Mucosa of rectum (tissue), 2 donors: ENCODE measurements around the gene CUL2.
A peak's percentile ranks its signal among the peaks of the same experiment; 100 is the strongest.

Experiments used
- H3K27ac ChIP-seq, 2 donors: one replicate each; pipeline ENCODE4 v1.7.0; 2013; ENCODE audit warnings: inconsistent platforms in 2 of 2, low read depth in 2 of 2, low read length in 2 of 2
- H3K27me3 ChIP-seq, 2 donors: one replicate each; pipeline ENCODE4 v1.7.0; 2013; ENCODE audit warnings: low read length in 2 of 2; ENCODE audit not compliant: control insufficient read depth in 2 of 2, insufficient read depth in 2 of 2
- H3K36me3 ChIP-seq, 2 donors: one replicate each; pipeline ENCODE4 v1.7.0; 2013; ENCODE audit warnings: low read length in 2 of 2; ENCODE audit not compliant: control insufficient read depth in 2 of 2, insufficient read depth in 2 of 2
- H3K4me1 ChIP-seq, 2 donors: one replicate each; pipeline ENCODE4 v1.7.0; 2013; ENCODE audit warnings: low read length in 2 of 2, mild to moderate bottlenecking in 1 of 2; ENCODE audit not compliant: control insufficient read depth in 2 of 2, insufficient read depth in 2 of 2
- H3K4me3 ChIP-seq, 2 donors: one replicate each; pipeline ENCODE4 v1.7.0; 2013; ENCODE audit warnings: low read length in 2 of 2
- H3K9ac ChIP-seq, 2 donors: one replicate each; pipeline ENCODE4 v1.7.0; 2013; ENCODE audit warnings: low read length in 2 of 2, low read depth in 1 of 2, mild to moderate bottlenecking in 1 of 2
- H3K9me3 ChIP-seq, 2 donors: one replicate each; pipeline ENCODE4 v1.7.0; 2013; ENCODE audit warnings: low read length in 2 of 2; ENCODE audit not compliant: control insufficient read depth in 2 of 2
- donor health status: healthy.
- donor health status: Normal muscosa, but diverticular disease.

Gene CUL2

DNA sequence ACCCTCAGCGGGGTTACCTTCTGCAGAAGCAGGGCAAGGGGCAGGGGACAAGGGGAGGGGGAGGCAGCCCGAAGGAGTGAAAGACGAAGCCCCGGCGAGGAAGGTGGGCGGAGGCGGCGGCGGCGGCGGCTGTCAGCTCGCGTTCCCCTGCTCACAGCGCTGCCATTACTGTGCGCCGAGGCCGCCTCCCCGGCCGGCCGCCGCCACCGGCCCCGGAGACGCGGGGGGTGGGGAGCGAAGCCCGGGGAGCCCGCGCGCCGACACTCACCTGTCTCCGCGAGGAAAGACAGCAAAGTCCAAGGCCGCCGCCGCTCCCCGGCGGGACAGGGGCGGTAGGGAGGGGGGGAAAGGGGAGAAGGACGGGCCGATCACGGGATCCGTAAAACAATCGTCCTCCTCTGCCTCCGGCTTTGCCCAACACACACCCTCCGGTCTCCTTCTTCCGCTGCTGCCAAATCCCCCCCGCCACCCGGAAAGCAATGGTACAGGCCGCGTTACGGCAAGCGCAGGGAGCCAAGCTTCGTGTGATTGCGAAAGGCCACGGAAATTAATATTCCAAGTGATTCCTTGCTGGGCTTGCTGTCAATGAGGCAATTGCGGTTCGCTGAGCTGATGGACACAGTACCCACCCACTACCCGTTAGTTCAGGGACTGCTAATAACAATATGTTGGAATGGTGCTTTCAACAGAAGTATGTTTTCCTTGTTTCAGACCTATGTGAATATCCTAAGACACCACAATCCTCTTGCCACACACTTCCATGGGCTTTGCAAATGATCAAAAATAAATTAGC lies at the start of gene CUL2:
CUL2 (minus strand) TSS at position 180 of the 793 bp plus-strand sequence. CDS start 19,024 bp downstream, outside the sequence.
- Histone ChIP-seq H3K27ac (peak within 1 kb of the TSS; percentile 93 to 94), H3K4me1 (peaks cover 9 to 10% of the 10 kb centered on the region in 2 donors), H3K9me3 (no peaks in the 10 kb centered on the region), H3K36me3 (no peaks in the 10 kb centered on the region), H3K9ac (peak within 1 kb of the TSS; percentile 80 to 81), H3K4me3 (peak within 1 kb of the TSS; percentile 84 to 93), H3K27me3 (no peaks in the 10 kb centered on the region)

DNA sequence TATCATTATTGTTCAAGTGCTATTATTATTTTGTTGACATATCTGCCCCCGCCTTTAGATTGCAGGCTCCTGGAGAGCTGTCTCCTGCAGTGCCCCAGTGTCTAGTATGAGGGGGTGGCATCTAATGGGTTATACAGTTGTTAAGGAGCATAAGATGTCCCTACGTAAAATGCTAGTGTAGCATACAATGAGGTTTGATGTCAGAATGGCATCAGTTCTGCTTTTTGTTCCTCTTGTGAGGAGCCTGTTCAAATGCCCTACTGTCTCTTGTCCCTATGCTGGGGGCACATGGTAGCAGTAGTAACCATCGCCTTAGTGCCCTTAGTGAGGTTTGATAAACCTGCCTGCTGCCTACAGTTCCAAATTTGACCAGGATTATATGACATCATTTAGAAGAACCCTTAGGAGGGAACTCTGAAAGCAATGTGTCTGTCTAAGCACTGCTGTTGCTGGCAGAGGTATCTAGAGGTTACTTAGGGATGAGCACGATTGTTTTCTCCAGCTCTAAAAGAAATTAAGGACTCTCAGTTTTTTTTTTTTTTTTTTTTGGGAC lies 46.2 kb upstream of the CUL2 start:
- Histone ChIP-seq H3K36me3 (no peaks in the 10 kb centered on the region), H3K9me3 (no peaks in the 10 kb centered on the region), H3K27me3 (no peaks in the 10 kb centered on the region), H3K4me1 (no peaks in the 10 kb centered on the region), H3K4me3 (no peak overlapping the region), H3K27ac (no peak overlapping the region), H3K9ac (no peak overlapping the region)

DNA sequence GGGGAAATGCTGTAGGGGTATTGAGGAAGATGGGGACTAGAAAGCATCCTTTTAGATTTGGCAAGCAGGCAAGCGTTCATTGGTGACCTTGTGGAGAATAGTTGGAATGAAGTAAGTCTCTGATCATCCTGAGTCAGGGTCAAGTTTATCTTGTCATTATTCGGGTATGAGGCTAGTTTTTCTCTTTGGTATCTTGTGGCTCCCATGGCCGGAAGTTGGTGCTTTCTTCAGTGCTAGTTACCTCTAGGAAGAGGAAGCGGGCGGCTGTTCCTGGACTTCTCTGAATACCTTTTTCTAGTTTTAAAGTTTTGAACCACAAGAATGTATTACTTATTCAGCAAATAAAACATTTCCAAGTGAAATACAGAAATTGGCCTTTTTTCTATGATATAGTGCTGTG lies 45.7 kb upstream of the CUL2 start:
- H3K9me3 ChIP-seq = no peaks in the 10 kb centered on the region
- peaks cover 0 to under 1% of the 10 kb centered on the region in 2 donors for H3K4me1 ChIP-seq
- H3K27ac ChIP-seq = no peak overlapping the region
- no peaks in the 10 kb centered on the region for H3K36me3 ChIP-seq
- no peaks in the 10 kb centered on the region for H3K27me3 ChIP-seq
- H3K4me3 ChIP-seq = no peak overlapping the region
- H3K9ac ChIP-seq = no peak overlapping the region

DNA sequence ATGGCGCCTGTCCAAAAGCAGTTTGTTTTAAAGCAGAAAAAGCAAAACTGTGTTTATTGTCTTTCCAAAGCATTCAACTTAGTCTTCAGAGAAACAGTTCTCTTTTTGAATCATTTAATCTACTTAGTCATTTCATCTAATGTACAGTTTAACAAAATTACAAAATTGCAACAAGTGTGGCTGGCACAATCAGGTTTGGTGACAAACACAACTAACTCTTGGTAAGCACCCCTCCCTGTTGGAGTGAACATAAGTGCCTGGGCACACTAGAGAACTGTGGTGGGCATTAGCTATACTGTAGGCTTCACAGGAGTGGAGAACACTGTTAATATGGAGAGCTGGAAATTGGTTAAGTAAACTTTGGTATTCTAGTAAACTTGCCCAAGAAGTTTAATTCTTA lies 43.4 kb upstream of the CUL2 start:
- Histone ChIP-seq H3K27ac (no peak overlapping the region), H3K9ac (no peak overlapping the region), H3K4me3 (no peak overlapping the region), H3K36me3 (no peaks in the 10 kb centered on the region), H3K4me1 (peaks cover 0 to 7% of the 10 kb centered on the region in 2 donors), H3K9me3 (no peaks in the 10 kb centered on the region), H3K27me3 (no peaks in the 10 kb centered on the region)

DNA sequence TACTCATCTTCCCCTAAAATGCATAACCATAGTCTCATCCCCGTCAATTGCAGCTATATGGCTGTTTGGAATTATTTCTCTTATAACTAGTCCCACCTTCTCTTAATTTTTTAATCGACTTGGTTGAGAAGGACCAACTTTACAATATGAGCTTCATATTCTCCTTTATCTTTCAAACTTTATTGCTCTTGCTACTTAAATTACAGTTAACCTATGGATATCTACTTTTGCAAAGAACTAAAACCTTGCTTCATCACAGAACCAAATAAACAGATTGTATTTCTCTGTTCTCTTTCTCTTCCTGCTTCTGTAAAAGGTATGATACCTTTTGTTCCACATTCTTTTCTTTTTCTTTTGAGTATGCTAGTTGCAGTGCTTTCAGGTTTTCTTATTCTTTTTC lies 42.6 kb upstream of the CUL2 start:
- no peak overlapping the region for H3K4me3 ChIP-seq
- H3K9ac ChIP-seq = no peak overlapping the region
- H3K27ac ChIP-seq = no peak overlapping the region
- H3K9me3 ChIP-seq = no peaks in the 10 kb centered on the region
- H3K27me3 ChIP-seq = no peaks in the 10 kb centered on the region
- no peaks in the 10 kb centered on the region for H3K36me3 ChIP-seq
- peaks cover 0 to 11% of the 10 kb centered on the region in 2 donors for H3K4me1 ChIP-seq

DNA sequence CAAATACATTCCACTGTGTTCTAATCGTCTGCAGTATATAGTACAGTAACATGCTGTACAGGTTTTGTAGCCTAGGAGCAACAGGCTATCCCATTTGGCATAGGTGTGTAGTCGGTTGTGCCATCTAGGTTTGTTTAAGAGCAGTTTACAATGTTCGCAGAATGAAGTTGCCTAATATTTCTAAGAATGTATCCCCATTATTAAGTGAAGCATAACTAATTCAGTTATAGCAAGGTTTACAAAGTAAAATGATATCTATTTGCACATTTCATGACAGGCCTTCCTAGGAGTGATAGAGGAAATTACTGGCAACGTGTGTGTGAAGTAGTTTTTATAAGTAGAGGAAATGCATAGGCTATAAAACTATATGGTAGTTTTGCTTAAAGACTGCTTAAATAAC lies 40.5 kb upstream of the CUL2 start:
- no peaks in the 10 kb centered on the region for H3K9me3 ChIP-seq
- no peaks in the 10 kb centered on the region for H3K36me3 ChIP-seq
- H3K4me1 ChIP-seq = peaks cover 2 to 15% of the 10 kb centered on the region in 2 donors
- no peaks in the 10 kb centered on the region for H3K27me3 ChIP-seq
- H3K4me3 ChIP-seq = no peak overlapping the region
- no peak overlapping the region for H3K9ac ChIP-seq
- H3K27ac ChIP-seq = peak overlapping the region; percentile 2 to 3

DNA sequence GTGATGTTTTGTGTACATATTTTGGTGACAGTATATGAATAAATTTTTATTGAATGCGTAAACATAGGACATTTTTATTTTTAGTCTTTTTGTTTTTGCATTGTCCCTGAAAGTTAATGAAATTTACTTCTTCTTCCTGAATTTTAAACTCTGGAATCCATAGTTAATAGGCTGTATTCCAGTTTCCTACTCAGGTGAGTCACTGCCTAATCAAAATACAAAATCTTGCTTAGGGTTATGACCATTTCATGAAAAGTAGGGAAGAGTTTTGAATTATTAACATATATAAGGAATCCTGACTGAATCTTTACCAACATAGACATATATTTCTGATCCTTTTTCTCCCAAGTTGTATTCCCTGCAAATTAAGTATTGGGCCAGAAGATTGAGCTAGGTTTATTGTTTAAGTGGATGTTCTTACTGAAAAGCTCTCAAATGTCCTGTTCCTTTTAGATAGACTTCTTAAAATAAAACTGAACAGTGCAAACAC lies 39.1 kb upstream of the CUL2 start:
- Histone ChIP-seq H3K4me1 (peaks cover 2 to 15% of the 10 kb centered on the region in 2 donors), H3K9ac (no peak overlapping the region), H3K27ac (no peak overlapping the region), H3K9me3 (no peaks in the 10 kb centered on the region), H3K27me3 (no peaks in the 10 kb centered on the region), H3K36me3 (no peaks in the 10 kb centered on the region), H3K4me3 (no peak overlapping the region)

DNA sequence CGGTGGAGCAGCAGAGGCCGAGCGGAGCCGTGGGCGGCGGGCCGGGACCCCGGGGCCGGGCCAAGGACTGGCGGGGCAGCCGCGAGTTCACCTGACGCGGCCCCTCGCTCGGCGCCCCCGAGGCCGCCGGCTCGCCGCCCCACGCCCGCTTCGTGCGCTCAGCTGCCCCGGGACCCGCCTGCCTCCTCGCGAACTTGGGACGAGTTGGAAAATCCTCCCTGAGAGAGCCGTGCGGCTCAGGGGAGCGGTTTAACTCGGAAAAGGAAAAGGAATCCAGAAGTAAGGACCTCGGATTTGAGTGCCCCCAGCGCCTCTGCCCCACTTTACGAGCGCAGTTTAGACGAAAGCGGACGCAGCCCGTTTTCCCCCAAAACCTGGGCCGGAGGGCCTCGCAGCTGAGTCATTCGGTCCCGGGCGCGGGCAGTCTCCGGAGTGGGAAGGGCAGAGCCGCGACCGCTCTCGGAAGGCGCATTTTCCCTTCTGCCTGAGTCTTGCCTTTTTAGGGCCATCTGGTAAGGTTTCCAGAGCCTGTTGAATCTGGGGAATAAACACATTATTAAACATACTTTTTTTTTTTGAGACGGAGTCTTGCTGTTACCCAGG lies 37.2 kb upstream of the CUL2 start:
- H3K27me3 ChIP-seq = no peaks in the 10 kb centered on the region
- H3K9me3 ChIP-seq = no peaks in the 10 kb centered on the region
- peak overlapping the region; percentile 89 to 91 for H3K4me3 ChIP-seq
- peaks cover 2 to 15% of the 10 kb centered on the region in 2 donors for H3K4me1 ChIP-seq
- no peaks in the 10 kb centered on the region for H3K36me3 ChIP-seq
- H3K9ac ChIP-seq = peak overlapping the region; percentile 100
- peak overlapping the region; percentile 100 for H3K27ac ChIP-seq

DNA sequence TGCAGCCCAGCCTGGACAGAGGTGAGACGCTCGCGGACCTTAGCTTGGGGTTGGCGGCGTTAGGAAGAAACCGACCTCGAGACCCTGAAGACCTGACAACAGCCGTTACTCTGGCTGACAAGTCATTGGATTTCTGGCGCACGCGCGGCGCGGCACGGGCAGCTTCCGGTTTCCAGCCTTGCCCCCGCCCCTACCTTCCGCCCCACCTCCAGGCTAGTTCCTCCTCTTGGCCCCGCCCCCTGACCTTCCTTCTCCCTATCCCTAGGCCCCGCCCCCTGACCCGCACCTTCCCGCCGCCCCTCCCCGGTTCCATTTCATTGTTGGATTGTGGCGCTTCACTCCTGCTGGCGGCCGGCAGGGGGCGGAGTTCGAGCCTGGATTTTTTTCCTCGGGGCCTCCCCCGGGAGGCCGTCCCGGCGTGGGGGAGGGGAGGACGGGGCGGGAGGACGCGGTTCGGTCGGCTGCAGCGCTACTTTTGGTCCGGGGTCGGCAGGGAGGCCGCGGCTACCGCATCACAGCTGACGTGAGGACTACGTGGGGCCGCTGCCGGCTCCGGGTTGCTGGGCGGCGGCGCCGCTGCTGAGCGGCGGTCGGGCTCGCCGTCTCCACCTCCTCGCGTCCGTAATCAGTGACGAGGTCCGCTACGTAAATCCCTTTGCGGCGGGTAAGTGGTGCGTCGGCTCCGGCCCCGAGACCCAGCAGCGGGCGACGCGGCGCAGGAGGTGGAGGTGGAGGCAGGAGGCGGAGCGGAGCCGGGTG lies 36.6 kb upstream of the CUL2 start, which contains the start of gene CREM:
CREM (plus strand) TSS at position 317 of the 759 bp plus-strand sequence. CDS start 10,990 bp downstream, outside the sequence.
- Histone ChIP-seq H3K27ac (peak within 1 kb of the TSS; percentile 100), H3K27me3 (no peaks in the 10 kb centered on the region), H3K9me3 (no peaks in the 10 kb centered on the region), H3K9ac (peak within 1 kb of the TSS; percentile 100), H3K4me1 (peaks cover 2 to 15% of the 10 kb centered on the region in 2 donors), H3K4me3 (peak within 1 kb of the TSS; percentile 89 to 92), H3K36me3 (no peaks in the 10 kb centered on the region)
